BLaER1 treated with 17β-estradiol and CSF1 and Interleukin-3, amounts not matched to agents 10 nM and 100 nM (cell line): ENCODE results near the gene WFDC5.

Experiments
- H3K27ac ChIP-seq, 11 experiments: shearing (Covaris generic); formaldehyde crosslinking; 2 replicates each; pipeline ENCODE4 v1.8.1; 2022
- H3K27me3 ChIP-seq, 11 experiments: shearing (Covaris generic); formaldehyde crosslinking; 2 replicates each; pipeline ENCODE4 v1.8.1; 2022
- H3K36me3 ChIP-seq, 11 experiments: shearing (Covaris generic); formaldehyde crosslinking; 2 replicates each; pipeline ENCODE4 v1.8.1; 2022
- H3K4me1 ChIP-seq, 10 experiments: shearing (Covaris generic); formaldehyde crosslinking; 2 replicates each; pipeline ENCODE4 v1.8.1; 2022
- H3K4me2 ChIP-seq, 11 experiments: shearing (Covaris generic); formaldehyde crosslinking; 2 replicates each; pipeline ENCODE4 v1.8.1; 2022
- H3K4me3 ChIP-seq, 10 experiments: shearing (Covaris generic); formaldehyde crosslinking; 2 replicates each; pipeline ENCODE4 v1.8.1; 2022
- H3K9ac ChIP-seq, 11 experiments: shearing (Covaris generic); formaldehyde crosslinking; 2 replicates each; pipeline ENCODE4 v1.8.1; 2022
- H3K9me3 ChIP-seq, 11 experiments: shearing (Covaris generic); formaldehyde crosslinking; replicated peaks in 1 of 11; 2 replicates each; pipeline ENCODE4 v1.8.1; 2022
- H4K20me1 ChIP-seq, 11 experiments: shearing (Covaris generic); formaldehyde crosslinking; 2 replicates each; pipeline ENCODE4 v1.8.1; 2022
- Cebpa-rat ChIP-seq, 11 experiments: shearing (Covaris generic); IDR thresholded peaks; 2 replicates each; pipeline ENCODE4 v1.8.1; 2022

The WFDC5 gene

DNA sequence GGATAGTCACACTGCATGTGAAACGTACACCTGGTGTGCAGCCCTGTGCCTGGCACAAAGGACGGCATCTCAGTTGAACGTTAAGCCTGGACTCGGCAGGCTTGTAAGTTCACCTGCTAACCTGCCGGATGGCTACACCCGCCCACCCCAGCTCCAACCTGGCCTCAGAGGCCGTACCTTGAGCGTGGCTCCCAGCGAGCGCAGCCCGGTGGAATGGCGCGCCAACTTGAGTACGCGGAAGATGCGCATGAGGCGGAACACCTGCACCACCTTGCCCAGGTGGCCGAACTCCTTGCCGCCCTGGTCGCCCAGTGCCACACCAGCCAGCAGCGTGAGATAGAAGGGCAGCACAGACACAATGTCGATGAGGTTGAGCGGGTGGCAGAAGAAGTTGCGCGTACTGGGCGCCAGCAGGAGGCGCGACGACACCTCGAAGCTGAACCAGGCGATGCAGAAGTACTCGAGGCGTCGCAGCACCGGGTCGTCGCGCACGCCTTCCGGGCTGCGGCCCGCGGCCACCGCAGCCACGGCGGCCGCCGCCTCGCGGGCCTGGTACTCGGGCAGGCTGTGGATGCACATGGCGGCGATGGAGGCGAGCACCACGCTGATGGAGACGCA is 17.4 kb downstream of the WFDC5 start:
- Histone ChIP-seq H3K9me3 (no peaks in the 10 kb centered on the region), H3K4me2 (no peak overlapping the region), H4K20me1 (peaks cover 0 to 19% (median 0%) of the 10 kb centered on the region in 11 experiments; a peak in 3 of 22 replicates), H3K4me1 (peaks cover 0 to 12% (median 8%) of the 10 kb centered on the region in 10 experiments; a peak in 14 of 20 replicates), H3K36me3 (no peaks in the 10 kb centered on the region), H3K9ac (no peak overlapping the region), H3K27ac (no peak overlapping the region), H3K4me3 (no peak overlapping the region), H3K27me3 (peaks cover 25 to 33% (median 30%) of the 10 kb centered on the region in 11 experiments)
- TF ChIP-seq Cebpa-rat (IDR thresholded peaks at IDR 0.05): no peak

DNA sequence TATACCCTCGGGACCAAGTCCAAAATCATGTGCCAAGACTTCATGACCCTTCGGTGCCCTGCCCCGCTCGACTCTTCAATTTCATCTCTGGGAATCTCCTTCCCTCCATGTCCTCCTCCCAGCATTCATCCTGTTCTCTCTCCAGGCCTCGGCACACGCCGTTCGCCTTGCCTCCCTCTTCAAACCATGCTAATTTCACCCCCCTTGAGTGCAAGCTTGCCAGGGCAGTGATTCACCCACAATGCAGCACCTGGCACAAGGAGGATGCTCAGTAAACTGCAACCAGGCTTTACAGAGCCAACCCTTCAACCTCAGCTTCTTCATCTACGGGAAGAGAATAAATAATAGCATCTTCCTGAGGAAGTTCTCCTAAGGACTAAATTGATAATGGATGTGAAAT is 18.2 kb downstream of the WFDC5 start:
- H3K27me3 ChIP-seq: peaks cover 24 to 30% (median 27%) of the 10 kb centered on the region in 11 experiments
- H3K9ac ChIP-seq: no peak overlapping the region
- H3K4me1 ChIP-seq: peaks cover 4 to 15% (median 8%) of the 10 kb centered on the region in 10 experiments; a peak in 15 of 20 replicates
- no peak overlapping the region for H3K4me2 ChIP-seq
- H3K4me3 ChIP-seq: no peak overlapping the region
- no peak for TF ChIP-seq Cebpa-rat (IDR thresholded peaks at IDR 0.05)
- no peaks in the 10 kb centered on the region for H3K9me3 ChIP-seq
- H3K27ac ChIP-seq: no peak overlapping the region
- no peaks in the 10 kb centered on the region for H3K36me3 ChIP-seq
- H4K20me1 ChIP-seq: peaks cover 0 to 19% (median 0%) of the 10 kb centered on the region in 11 experiments; a peak in 3 of 22 replicates

DNA sequence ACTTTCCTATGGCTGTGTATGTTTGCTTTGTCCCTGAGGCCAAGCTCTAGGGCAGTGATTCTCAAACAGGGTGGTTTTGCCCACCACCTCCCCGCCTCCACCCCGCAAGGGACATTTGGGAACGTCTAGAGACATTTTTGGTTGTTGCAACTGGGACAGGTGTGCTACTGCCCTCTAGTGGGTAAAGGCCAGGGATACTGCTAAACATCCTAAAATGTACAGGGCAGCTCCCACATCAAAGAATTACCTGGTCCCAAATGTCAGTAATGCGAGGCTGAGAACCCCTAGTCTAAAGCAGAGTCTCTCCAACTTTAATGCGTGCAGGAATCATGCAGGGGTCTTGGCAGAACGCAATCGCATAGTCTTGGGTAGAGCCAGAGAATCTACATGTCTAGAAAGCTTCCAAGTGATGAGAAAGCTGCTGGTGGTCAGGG is 19.2 kb downstream of the WFDC5 start:
- Histone ChIP-seq H3K9ac (no peak overlapping the region), H4K20me1 (peaks cover 0 to 12% (median 0%) of the 10 kb centered on the region in 11 experiments; a peak in 2 of 22 replicates), H3K4me3 (no peak overlapping the region), H3K27ac (no peak overlapping the region), H3K27me3 (peaks cover 15 to 21% (median 18%) of the 10 kb centered on the region in 11 experiments), H3K4me2 (no peak overlapping the region), H3K9me3 (no peaks in the 10 kb centered on the region), H3K4me1 (peaks cover 4 to 19% (median 13%) of the 10 kb centered on the region in 10 experiments; a peak in 17 of 20 replicates), H3K36me3 (no peaks in the 10 kb centered on the region)
- no peak for TF ChIP-seq Cebpa-rat (IDR thresholded peaks at IDR 0.05)

DNA sequence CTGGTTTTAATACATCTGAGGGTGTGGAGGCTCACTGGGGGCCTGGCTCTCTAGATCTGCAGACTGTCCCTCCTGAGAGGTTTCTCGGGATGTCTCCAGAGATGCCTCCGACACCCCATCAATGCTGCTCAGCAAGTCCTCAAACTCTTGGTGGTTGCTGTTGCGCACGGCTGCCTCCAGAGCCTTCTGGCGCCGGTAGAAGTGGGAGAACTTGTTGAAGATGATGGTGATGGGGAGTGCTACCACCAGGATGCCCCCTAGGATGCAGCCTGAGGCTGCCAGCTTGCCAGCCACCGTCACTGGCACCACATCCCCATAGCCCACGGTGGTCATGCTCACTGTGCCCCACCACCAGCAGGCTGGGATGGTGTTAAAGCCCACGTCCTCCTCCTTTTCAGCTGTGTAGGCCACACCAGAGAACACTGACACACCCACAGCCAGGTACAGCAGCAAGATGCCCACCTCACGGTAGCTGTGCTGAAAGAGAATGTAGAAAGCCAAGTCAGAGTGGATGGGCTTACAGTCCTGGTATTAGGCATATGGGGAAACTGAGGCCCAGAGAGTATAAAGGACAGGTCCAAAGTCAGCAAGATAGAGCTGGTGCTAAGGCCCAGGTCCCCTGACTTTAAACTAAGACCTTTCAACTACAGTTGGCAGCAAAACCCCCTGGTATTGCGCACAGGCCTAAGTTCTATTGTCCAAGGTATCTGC is 20.0 kb downstream of the WFDC5 start:
- TF ChIP-seq Cebpa-rat (IDR thresholded peaks at IDR 0.05): no peak
- H3K36me3 ChIP-seq: peaks cover 0 to 1% (median 0%) of the 10 kb centered on the region in 11 experiments; a peak in 1 of 22 replicates
- peaks cover 0 to 17% (median 12%) of the 10 kb centered on the region in 10 experiments; a peak in 13 of 20 replicates for H3K4me1 ChIP-seq
- no peak overlapping the region for H3K27ac ChIP-seq
- H3K27me3 ChIP-seq: peaks cover 7 to 13% (median 10%) of the 10 kb centered on the region in 11 experiments
- H4K20me1 ChIP-seq: peaks cover 0 to 12% (median 0%) of the 10 kb centered on the region in 11 experiments; a peak in 2 of 22 replicates
- H3K9ac ChIP-seq: no peak overlapping the region
- no peak overlapping the region for H3K4me3 ChIP-seq
- no peak overlapping the region for H3K4me2 ChIP-seq
- no peaks in the 10 kb centered on the region for H3K9me3 ChIP-seq

DNA sequence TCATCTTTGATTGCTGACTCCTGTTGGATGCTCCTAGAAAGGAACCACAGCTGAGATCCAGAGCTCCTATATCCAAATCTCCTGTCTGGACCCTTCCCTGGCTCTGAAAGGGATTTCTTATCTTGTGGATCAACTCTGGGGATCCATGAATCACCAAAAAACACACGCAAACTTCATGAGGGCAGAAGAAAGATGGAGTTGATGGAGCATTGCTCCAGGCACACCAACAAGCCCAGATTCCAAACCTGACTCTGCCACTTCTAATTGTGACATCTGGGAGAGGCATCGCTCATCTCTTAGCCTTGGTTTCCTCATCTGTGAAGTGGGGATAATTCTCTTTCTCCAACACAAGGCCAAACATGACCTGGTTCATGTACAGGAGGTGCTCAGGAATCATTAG is 20.8 kb downstream of the WFDC5 start:
- peaks cover 0 to 5% (median 0%) of the 10 kb centered on the region in 11 experiments; a peak in 2 of 22 replicates for H3K36me3 ChIP-seq
- H4K20me1 ChIP-seq: peaks cover 0 to 12% (median 0%) of the 10 kb centered on the region in 11 experiments; a peak in 2 of 22 replicates
- H3K4me1 ChIP-seq: peaks cover 0 to 17% (median 12%) of the 10 kb centered on the region in 10 experiments; a peak in 13 of 20 replicates
- H3K9me3 ChIP-seq: no peaks in the 10 kb centered on the region
- no peak overlapping the region for H3K27ac ChIP-seq
- no peak overlapping the region for H3K9ac ChIP-seq
- TF ChIP-seq Cebpa-rat (IDR thresholded peaks at IDR 0.05): no peak
- H3K4me2 ChIP-seq: no peak overlapping the region
- H3K27me3 ChIP-seq: peaks cover 0 to 5% (median 1%) of the 10 kb centered on the region in 11 experiments; a peak in 7 of 22 replicates
- no peak overlapping the region for H3K4me3 ChIP-seq

DNA sequence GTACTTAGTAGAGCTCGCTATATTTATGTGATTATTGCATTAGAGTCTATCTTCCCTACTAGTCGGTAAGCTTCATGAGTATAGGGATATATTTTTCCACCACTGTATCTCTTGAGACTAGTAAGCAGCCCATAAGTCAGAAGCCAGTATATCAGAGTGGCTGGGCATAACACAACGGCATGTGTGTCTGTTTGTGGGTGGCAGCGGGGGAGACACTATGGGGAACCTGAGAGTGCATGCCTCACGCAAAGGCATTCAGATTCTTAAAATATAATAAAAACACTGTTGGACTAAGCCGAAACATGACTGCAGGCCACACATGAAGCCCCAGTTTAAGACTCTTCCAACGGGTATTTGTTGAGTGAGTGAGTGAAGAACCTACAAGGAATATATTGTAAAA is 22.1 kb downstream of the WFDC5 start:
- peaks cover 0 to 5% (median 0%) of the 10 kb centered on the region in 11 experiments; a peak in 2 of 22 replicates for H4K20me1 ChIP-seq
- H3K9me3 ChIP-seq: no peaks in the 10 kb centered on the region
- TF ChIP-seq Cebpa-rat (IDR thresholded peaks at IDR 0.05): no peak
- peaks cover 0 to 17% (median 12%) of the 10 kb centered on the region in 10 experiments; a peak in 13 of 20 replicates for H3K4me1 ChIP-seq
- no peak overlapping the region for H3K4me2 ChIP-seq
- H3K4me3 ChIP-seq: no peak overlapping the region
- no peaks in the 10 kb centered on the region for H3K27me3 ChIP-seq
- no peak overlapping the region for H3K27ac ChIP-seq
- no peak overlapping the region for H3K9ac ChIP-seq
- peaks cover 0 to 5% (median 0%) of the 10 kb centered on the region in 11 experiments; a peak in 2 of 22 replicates for H3K36me3 ChIP-seq

DNA sequence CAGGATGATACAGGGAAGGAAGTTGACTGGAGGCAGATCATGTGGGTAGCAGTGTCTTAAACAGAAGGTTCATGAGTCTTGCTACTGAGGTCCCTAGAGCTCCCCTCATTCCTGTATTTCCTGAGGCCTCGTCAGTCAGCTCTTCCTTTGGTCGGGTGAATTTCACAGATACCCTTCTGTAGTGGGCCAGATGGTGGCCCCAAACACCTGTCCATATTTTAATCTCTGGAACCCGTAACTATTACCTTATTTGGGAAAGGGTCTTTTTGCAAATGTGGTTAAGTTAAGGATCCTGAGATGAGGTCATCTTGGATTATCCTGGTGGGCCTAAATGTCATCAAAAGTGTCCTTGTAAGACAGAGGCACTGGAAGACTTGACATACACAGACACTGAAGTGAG is 23.6 kb downstream of the WFDC5 start:
- peaks cover 0 to 10% (median 2%) of the 10 kb centered on the region in 11 experiments; a peak in 7 of 22 replicates for H3K36me3 ChIP-seq
- H4K20me1 ChIP-seq: peaks cover 0 to 4% (median 0%) of the 10 kb centered on the region in 11 experiments; a peak in 1 of 22 replicates
- no peaks in the 10 kb centered on the region for H3K9me3 ChIP-seq
- H3K4me2 ChIP-seq: peak overlapping the region in 9 of 11 experiments; percentile 15 to 61 (median 42); a peak in 15 of 22 replicates
- H3K4me3 ChIP-seq: no peak overlapping the region
- H3K27ac ChIP-seq: no peak overlapping the region
- no peaks in the 10 kb centered on the region for H3K27me3 ChIP-seq
- peaks cover 7 to 17% (median 13%) of the 10 kb centered on the region in 10 experiments; a peak in 17 of 20 replicates for H3K4me1 ChIP-seq
- no peak overlapping the region for H3K9ac ChIP-seq
- TF ChIP-seq Cebpa-rat (IDR thresholded peaks at IDR 0.05): no peak

DNA sequence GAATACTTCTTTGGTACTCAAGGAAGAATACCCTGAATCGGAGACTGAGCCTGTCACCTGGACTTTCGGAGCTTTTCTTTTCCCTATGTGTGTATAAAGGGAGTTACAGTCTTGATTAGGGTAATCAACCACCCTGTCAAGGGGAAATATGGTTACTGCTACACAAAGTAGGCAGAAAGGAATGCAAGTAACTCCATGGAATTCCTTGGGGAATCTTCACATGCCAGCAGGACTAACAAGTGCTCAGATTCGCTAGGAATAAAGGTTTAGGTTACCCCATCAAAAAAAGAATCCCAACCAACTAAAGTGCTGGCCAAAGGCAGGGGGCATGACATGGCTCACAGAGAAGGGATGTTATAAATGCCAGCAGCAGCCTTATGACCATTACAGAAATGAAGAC is 24.5 kb downstream of the WFDC5 start:
- Histone ChIP-seq H3K27me3 (no peaks in the 10 kb centered on the region), H3K4me3 (no peak overlapping the region), H3K9me3 (0 out of 22 replicates have a peak, but pooled peaks cover 0 to 5% (median 0%) of the 10 kb centered on the region in 11 experiments), H3K27ac (no peak overlapping the region), H3K4me2 (0 out of 22 replicates have a peak overlapping the region, but pooled peaks of 1 of the 11 experiments have one; percentile 30), H3K9ac (no peak overlapping the region), H3K4me1 (peaks cover 7 to 22% (median 17%) of the 10 kb centered on the region in 10 experiments; a peak in 17 of 20 replicates), H4K20me1 (no peaks in the 10 kb centered on the region; a peak in 1 of 22 replicates), H3K36me3 (peaks cover 0 to 17% (median 7%) of the 10 kb centered on the region in 11 experiments; a peak in 9 of 22 replicates)
- TF ChIP-seq Cebpa-rat (IDR thresholded peaks at IDR 0.05): no peak

DNA sequence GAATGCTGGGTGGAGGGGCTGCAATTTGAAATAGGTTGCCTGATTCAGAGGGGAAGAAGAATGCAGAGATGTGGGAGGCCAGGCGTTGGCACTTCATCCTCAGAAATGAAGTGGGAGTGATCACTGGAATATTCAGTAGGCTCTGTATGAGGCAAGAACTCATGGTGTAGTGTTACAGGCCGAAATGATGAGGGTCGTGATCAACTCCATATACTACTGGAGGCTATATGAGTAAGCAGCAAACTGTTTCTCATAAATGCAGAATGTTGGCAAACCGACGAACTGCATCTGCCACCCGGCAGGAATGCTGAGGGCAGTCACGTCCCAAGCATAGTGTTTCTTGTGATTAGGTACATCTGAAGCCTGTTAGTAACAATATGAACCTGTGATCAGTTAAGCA is 26.7 kb downstream of the WFDC5 start:
- H3K36me3 ChIP-seq: peaks cover 0 to 27% (median 7%) of the 10 kb centered on the region in 11 experiments; a peak in 11 of 22 replicates
- no peak overlapping the region for H3K27ac ChIP-seq
- TF ChIP-seq Cebpa-rat (IDR thresholded peaks at IDR 0.05): no peak
- peaks cover 7 to 27% (median 22%) of the 10 kb centered on the region in 10 experiments; a peak in 17 of 20 replicates for H3K4me1 ChIP-seq
- no peak overlapping the region for H3K9ac ChIP-seq
- H3K4me2 ChIP-seq: no peak overlapping the region
- H3K9me3 ChIP-seq: 0 out of 22 replicates have a peak, but pooled peaks cover 0 to 5% (median 0%) of the 10 kb centered on the region in 11 experiments
- H3K4me3 ChIP-seq: no peak overlapping the region
- H3K27me3 ChIP-seq: no peaks in the 10 kb centered on the region
- H4K20me1 ChIP-seq: no peaks in the 10 kb centered on the region
